Osteoblast (primary cell): ENCODE results near the gene RASGRF2. TPM values are rescaled to one million over a fixed set of nuclear protein-coding genes. Genes with fewer than 3 reads are reported as not detected.

Experiments used
- DNase-seq: peaks from one replicate; pipeline ENCODE4 v3.0.0; 2011; ENCODE audit warnings: low spot score, mixed read lengths; ENCODE audit not compliant: insufficient read length; ENCODE audit errors: missing footprints
- H2AFZ ChIP-seq: 2 replicates; pipeline ENCODE4 v1.6.0; 2011; ENCODE audit warnings: mild to moderate bottlenecking, low read length
- H3K27ac ChIP-seq: 2 replicates; pipeline ENCODE4 v1.5.1; 2011; ENCODE audit warnings: mild to moderate bottlenecking, low read depth, low read length, moderate library complexity
- H3K27me3 ChIP-seq: 2 replicates; pipeline ENCODE4 v1.6.0; 2012; ENCODE audit warnings: mild to moderate bottlenecking, control low read depth, inconsistent platforms, low read length, moderate library complexity; ENCODE audit not compliant: insufficient read depth
- H3K36me3 ChIP-seq: 2 replicates; pipeline ENCODE4 v1.5.1; 2011; ENCODE audit warnings: mild to moderate bottlenecking, low read length, control low read depth, moderate library complexity; ENCODE audit not compliant: insufficient read depth
- H3K4me1 ChIP-seq: 2 replicates; pipeline ENCODE4 v1.5.1; 2011; ENCODE audit warnings: mild to moderate bottlenecking, low read length, control low read depth, moderate library complexity; ENCODE audit not compliant: insufficient read depth
- H3K4me2 ChIP-seq: 2 replicates; pipeline ENCODE4 v1.6.0; 2011; ENCODE audit warnings: mild to moderate bottlenecking, low read length; ENCODE audit not compliant: insufficient read depth
- H3K4me3 ChIP-seq: fragments of 200-600 bp; sonication (generic); 3 replicates; pipeline ENCODE4 v1.5.1; 2012; ENCODE audit warnings: mild to moderate bottlenecking, low read length, inconsistent platforms; ENCODE audit not compliant: insufficient read depth
- H3K79me2 ChIP-seq: 2 replicates; pipeline ENCODE4 v1.6.0; 2012; ENCODE audit warnings: mild to moderate bottlenecking, low read length, control low read depth, inconsistent platforms; ENCODE audit not compliant: insufficient read depth
- H3K9me3 ChIP-seq: 2 replicates; pipeline ENCODE4 v1.5.1; 2011; ENCODE audit warnings: low read depth, low read length, control low read depth
- H4K20me1 ChIP-seq: 2 replicates; pipeline ENCODE4 v1.6.0; 2012; ENCODE audit warnings: mild to moderate bottlenecking, low read length, control low read depth; ENCODE audit not compliant: insufficient read depth
- CTCF ChIP-seq: IDR thresholded peaks from 2 replicates; pipeline ENCODE4 v1.5.1; 2011; ENCODE audit warnings: mild to moderate bottlenecking, low read depth, low read length, moderate library complexity; ENCODE audit errors: extremely low read depth
- total RNA-seq: library from RNA; depleted of rRNA; stranded (reverse); fragments of >200 nt; gene quantifications from 2 replicates; pipeline ENCODE4 v1.2.3, GENCODE V29; 2012

The RASGRF2 gene
- total RNA-seq, 1 donor: under 0.01 TPM

- Histone ChIP-seq H3K79me2 (no peaks in the 10 kb centered on the region), H3K27me3 (peaks cover 10% of the 10 kb centered on the region), H2AFZ (no peak overlapping the region), H3K36me3 (no peaks in the 10 kb centered on the region), H3K4me1 (peaks cover 15% of the 10 kb centered on the region), H3K9me3 (no peaks in the 10 kb centered on the region), H3K4me2 (peak overlapping the region; percentile 5), H4K20me1 (no peaks in the 10 kb centered on the region), H3K27ac (peak overlapping the region; percentile 7), H3K4me3 (no peak overlapping the region)
- TF ChIP-seq CTCF: no peak
- peak; percentile 54 for DNase-seq
Measured at GRCh38 chr5:80967500-80968181, 7.5 kb downstream of the RASGRF2 start.

GRCh38 chr5:80973027-80973426 lies 12.9 kb downstream of the RASGRF2 start:
- DNase-seq: no peak
- H3K79me2 ChIP-seq: no peaks in the 10 kb centered on the region
- H3K4me1 ChIP-seq: peaks cover 1% of the 10 kb centered on the region
- H3K4me3 ChIP-seq: no peak overlapping the region
- H3K27ac ChIP-seq: no peak overlapping the region
- no peaks in the 10 kb centered on the region for H3K9me3 ChIP-seq
- H2AFZ ChIP-seq: no peak overlapping the region
- TF ChIP-seq CTCF: no peak
- no peaks in the 10 kb centered on the region for H4K20me1 ChIP-seq
- no peaks in the 10 kb centered on the region for H3K27me3 ChIP-seq
- no peaks in the 10 kb centered on the region for H3K36me3 ChIP-seq
- no peak overlapping the region for H3K4me2 ChIP-seq

GRCh38 chr5:80975065-80975464 lies 14.9 kb downstream of the RASGRF2 start:
- Histone ChIP-seq H3K27ac (no peak overlapping the region), H3K4me2 (no peak overlapping the region), H3K79me2 (no peaks in the 10 kb centered on the region), H3K9me3 (no peaks in the 10 kb centered on the region), H3K4me3 (no peak overlapping the region), H4K20me1 (no peaks in the 10 kb centered on the region), H3K4me1 (no peaks in the 10 kb centered on the region), H3K27me3 (no peaks in the 10 kb centered on the region), H3K36me3 (no peaks in the 10 kb centered on the region), H2AFZ (no peak overlapping the region)
- DNase-seq: no peak
- no peak for TF ChIP-seq CTCF

GRCh38 chr5:80976985-80977384 lies 16.8 kb downstream of the RASGRF2 start:
- Histone ChIP-seq H3K9me3 (no peaks in the 10 kb centered on the region), H3K4me2 (no peak overlapping the region), H4K20me1 (no peaks in the 10 kb centered on the region), H3K27me3 (no peaks in the 10 kb centered on the region), H3K36me3 (no peaks in the 10 kb centered on the region), H3K27ac (no peak overlapping the region), H2AFZ (no peak overlapping the region), H3K4me3 (no peak overlapping the region), H3K4me1 (no peaks in the 10 kb centered on the region), H3K79me2 (no peaks in the 10 kb centered on the region)
- TF ChIP-seq CTCF: no peak
- no peak for DNase-seq
